Ishikawa (cell line): ENCODE data around the gene ANGPTL5.

ENCODE experiments used
- CREB1 ChIP-seq: IDR thresholded peaks from 2 replicates; pipeline ENCODE4 v1.6.1; 2012; ENCODE audit warnings: low read depth
- EGR1 ChIP-seq: IDR thresholded peaks from 2 replicates; pipeline ENCODE4 v1.6.1; 2012
- EP300 ChIP-seq: IDR thresholded peaks from 2 replicates; pipeline ENCODE4 v1.6.1; 2012; ENCODE audit warnings: borderline replicate concordance
- FOXM1 ChIP-seq: IDR thresholded peaks from 2 replicates; pipeline ENCODE4 v1.6.1; 2012; ENCODE audit warnings: low read depth, borderline replicate concordance
- NFIC ChIP-seq: IDR thresholded peaks from 2 replicates; pipeline ENCODE4 v1.6.1; 2012
- RAD21 ChIP-seq: IDR thresholded peaks from 2 replicates; pipeline ENCODE4 v1.6.1; 2012; ENCODE audit warnings: low read depth
- REST ChIP-seq: IDR thresholded peaks from 2 replicates; pipeline ENCODE4 v1.6.1; 2012; ENCODE audit warnings: low read depth, mild to moderate bottlenecking
- TAF1 ChIP-seq: IDR thresholded peaks from 2 replicates; pipeline ENCODE4 v1.6.1; 2012; ENCODE audit warnings: low read depth, mild to moderate bottlenecking
- TF ChIP-seq, protein P1 (sequence below): IDR thresholded peaks from 2 replicates; pipeline ENCODE4 v1.6.1; 2012
- TF ChIP-seq, protein P2 (sequence below): IDR thresholded peaks from 2 replicates; pipeline ENCODE4 v1.6.1; 2012

DNA sequence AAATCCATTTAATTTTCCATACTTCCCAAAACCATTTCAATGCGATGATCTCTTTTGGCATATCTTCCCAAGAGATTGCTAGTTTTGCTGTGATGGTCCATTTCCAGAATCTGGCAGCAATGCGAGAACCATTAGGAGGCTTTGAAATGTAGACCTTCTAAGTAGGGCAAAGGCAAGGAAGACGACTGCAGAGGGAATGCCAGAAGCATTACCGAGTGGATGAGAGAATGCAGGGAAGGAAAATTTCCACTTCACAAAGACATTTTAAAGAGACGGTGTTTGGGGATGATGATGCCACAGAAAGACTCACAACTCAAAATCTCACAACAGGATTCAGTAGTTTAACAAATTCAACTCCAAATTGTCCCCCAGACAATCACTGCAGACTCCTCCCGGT lies 2.0 kb downstream of the ANGPTL5 start:
- TF ChIP-seq REST: no peak
- TF ChIP-seq FOXM1: no peak
- TF ChIP-seq, protein P1, sequence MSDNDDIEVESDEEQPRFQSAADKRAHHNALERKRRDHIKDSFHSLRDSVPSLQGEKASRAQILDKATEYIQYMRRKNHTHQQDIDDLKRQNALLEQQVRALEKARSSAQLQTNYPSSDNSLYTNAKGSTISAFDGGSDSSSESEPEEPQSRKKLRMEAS: no peak
- no peak for TF ChIP-seq EP300
- no peak for TF ChIP-seq NFIC
- no peak for TF ChIP-seq EGR1
- no peak for TF ChIP-seq RAD21
- TF ChIP-seq CREB1: no peak
- no peak for TF ChIP-seq TAF1
- TF ChIP-seq, protein P2, sequence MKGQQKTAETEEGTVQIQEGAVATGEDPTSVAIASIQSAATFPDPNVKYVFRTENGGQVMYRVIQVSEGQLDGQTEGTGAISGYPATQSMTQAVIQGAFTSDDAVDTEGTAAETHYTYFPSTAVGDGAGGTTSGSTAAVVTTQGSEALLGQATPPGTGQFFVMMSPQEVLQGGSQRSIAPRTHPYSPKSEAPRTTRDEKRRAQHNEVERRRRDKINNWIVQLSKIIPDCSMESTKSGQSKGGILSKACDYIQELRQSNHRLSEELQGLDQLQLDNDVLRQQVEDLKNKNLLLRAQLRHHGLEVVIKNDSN: no peak
